ENCODE results near the gene DBF4. TPM values are rescaled to one million over a fixed set of nuclear protein-coding genes. Genes with fewer than 3 reads are reported as not detected.
"Not testable (repeated sequence)": the region's sequence is repeated elsewhere in the genome, so short reads cannot be mapped to it uniquely, and the experiment has no call there.

The DBF4 gene
- total RNA-seq, 3 donors from 2014 or later, result 41.4 to 43.9 (median 43.7) TPM

DNA sequence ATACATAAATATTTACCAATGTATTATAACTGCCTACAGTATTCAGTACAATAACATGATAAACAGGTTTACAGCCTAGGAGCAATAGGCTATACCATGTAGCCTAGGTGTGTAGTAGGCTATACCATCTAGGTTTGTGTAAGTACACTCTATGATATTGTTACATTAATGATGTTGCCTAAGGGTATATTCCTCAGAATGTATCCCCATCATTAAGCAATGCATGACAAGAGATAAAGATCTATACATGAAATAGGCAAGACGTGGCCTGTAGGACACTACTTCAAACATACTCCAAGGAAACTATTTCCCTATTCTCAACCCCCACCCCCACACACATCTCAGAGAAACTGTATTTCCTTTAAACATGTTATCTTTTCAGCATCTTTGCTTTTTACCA lies 42.4 kb downstream of the DBF4 start:
- DNase-seq (no peak), ATAC-seq (no peak)
- Mint-ChIP-seq H3K4me1 (ENCODE audit: low read depth) (no peaks in the 10 kb centered on the region), H3K36me3 (ENCODE audit: insufficient read depth) (no peaks in the 10 kb centered on the region), H3K9me3 (no peaks in the 10 kb centered on the region), H3K27me3 (ENCODE audit: low read depth) (peaks cover 19% of the 10 kb centered on the region), H3K4me3 (no peak overlapping the region)

GRCh38 chr7:87919875-87920274 lies 43.6 kb downstream of the DBF4 start:
- peaks cover 19% of the 10 kb centered on the region for H3K27me3 Mint-ChIP-seq (ENCODE audit: low read depth)
- H3K4me1 Mint-ChIP-seq (ENCODE audit: low read depth), result no peaks in the 10 kb centered on the region
- H3K36me3 Mint-ChIP-seq (ENCODE audit: insufficient read depth), result no peaks in the 10 kb centered on the region
- no peak for DNase-seq
- H3K9me3 Mint-ChIP-seq, result no peaks in the 10 kb centered on the region
- no peak for ATAC-seq
- H3K4me3 Mint-ChIP-seq, result no peak overlapping the region

- Mint-ChIP-seq H3K36me3 (ENCODE audit: insufficient read depth) (no peaks in the 10 kb centered on the region), H3K4me1 (ENCODE audit: low read depth) (no peaks in the 10 kb centered on the region), H3K4me3 (no peak overlapping the region), H3K27me3 (ENCODE audit: low read depth) (peaks cover 19% of the 10 kb centered on the region), H3K9me3 (no peaks in the 10 kb centered on the region)
- ATAC-seq (no peak), DNase-seq (no peak)
These were observed 44.3 kb downstream of the DBF4 start for GRCh38 chr7:87920578-87920977.

- H3K27me3 Mint-ChIP-seq (ENCODE audit: low read depth), result peaks cover 19% of the 10 kb centered on the region
- H3K36me3 Mint-ChIP-seq (ENCODE audit: insufficient read depth); ATAC-seq; H3K9me3 Mint-ChIP-seq; DNase-seq; H3K4me1 Mint-ChIP-seq (ENCODE audit: low read depth); H3K4me3 Mint-ChIP-seq: not testable (repeated sequence)
These were observed 46.6 kb downstream of the DBF4 start for GRCh38 chr7:87922759-87923395.

DNA sequence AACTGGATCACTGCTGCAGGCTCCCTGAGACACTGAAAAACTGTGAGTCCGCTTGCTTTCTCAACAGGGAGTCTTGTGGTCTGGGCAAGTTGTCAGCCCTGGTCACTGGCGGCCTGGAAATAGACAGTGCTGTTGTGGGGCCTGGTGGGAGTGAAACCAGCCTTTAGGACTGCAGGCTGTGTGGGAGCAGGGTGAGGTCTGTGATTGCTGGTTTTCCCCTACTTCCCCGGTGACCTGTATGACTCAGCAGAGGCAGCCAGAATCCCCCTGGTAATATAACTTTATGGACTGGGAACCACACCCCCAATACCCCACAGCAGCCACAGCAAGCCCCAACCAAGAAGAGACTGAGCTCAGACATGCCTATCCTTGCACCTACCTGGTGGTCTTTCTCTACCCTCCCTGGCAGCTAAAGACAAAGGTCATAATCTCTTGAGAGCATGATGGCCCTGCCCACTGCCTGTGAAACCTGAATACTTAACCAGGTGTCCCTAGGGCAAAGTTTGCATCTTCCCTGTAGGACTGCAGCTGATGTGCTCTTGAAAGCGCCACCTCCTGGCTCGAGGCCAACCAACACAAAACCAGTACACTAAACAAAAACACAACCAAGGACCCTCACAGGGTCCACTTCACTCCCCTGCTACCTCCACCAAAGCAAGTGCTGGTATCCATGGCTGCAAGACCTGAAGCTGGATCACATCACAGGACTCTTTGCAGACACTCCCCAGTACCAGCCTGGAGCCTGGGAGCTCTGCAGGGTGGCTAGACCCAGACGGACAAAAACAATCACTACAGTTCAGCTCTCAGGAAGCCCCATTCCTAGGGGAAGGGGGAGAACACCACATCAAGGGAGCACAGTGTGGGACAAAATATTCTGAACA lies 50.5 kb downstream of the DBF4 start:
- Mint-ChIP-seq H3K4me3 (no peak overlapping the region), H3K36me3 (ENCODE audit: insufficient read depth) (no peaks in the 10 kb centered on the region), H3K27me3 (ENCODE audit: low read depth) (peaks cover 5% of the 10 kb centered on the region), H3K4me1 (ENCODE audit: low read depth) (no peaks in the 10 kb centered on the region), H3K9me3 (no peaks in the 10 kb centered on the region)
- ATAC-seq (no peak), DNase-seq (no peak)

DNA sequence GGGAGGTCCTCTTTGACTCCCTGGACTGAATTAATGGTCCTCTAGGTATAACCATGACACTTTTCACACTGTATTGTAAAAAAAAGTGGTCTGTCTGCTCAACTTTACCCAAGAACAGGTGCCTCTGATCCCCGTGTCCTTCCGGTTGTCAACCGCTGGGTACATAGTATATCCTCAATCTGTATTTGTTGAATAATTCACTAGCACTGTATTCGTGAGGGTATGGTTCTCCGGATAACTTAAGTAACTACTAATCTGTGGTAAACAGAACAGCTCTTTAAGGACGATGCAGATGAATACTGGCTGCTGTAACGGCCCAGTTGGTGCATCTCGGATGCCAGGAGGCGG lies 57.3 kb downstream of the DBF4 start:
- Mint-ChIP-seq H3K4me3 (peak overlapping the region; percentile 90), H3K9me3 (no peaks in the 10 kb centered on the region), H3K4me1 (ENCODE audit: low read depth) (peaks cover 11% of the 10 kb centered on the region), H3K27me3 (ENCODE audit: low read depth) (peaks cover 9% of the 10 kb centered on the region), H3K36me3 (ENCODE audit: insufficient read depth) (no peaks in the 10 kb centered on the region)
- ATAC-seq (no peak), DNase-seq (no peak)

GRCh38 chr7:87933953-87934698 lies 57.8 kb downstream of the DBF4 start, which contains the start of gene ADAM22:
TSS of gene ADAM22 (plus strand) at chr7:87934251. CDS start at chr7:87934466, 215 bp downstream.
- peaks cover 11% of the 10 kb centered on the region for H3K4me1 Mint-ChIP-seq (ENCODE audit: low read depth)
- no peaks in the 10 kb centered on the region for H3K9me3 Mint-ChIP-seq
- H3K36me3 Mint-ChIP-seq (ENCODE audit: insufficient read depth), result peaks cover 1% of the 10 kb centered on the region
- H3K4me3 Mint-ChIP-seq, result peak within 1 kb of the TSS; percentile 90
- DNase-seq (peak; percentile 72), ATAC-seq (peak; percentile 97)
- H3K27me3 Mint-ChIP-seq (ENCODE audit: low read depth), result peaks cover 9% of the 10 kb centered on the region

DNA sequence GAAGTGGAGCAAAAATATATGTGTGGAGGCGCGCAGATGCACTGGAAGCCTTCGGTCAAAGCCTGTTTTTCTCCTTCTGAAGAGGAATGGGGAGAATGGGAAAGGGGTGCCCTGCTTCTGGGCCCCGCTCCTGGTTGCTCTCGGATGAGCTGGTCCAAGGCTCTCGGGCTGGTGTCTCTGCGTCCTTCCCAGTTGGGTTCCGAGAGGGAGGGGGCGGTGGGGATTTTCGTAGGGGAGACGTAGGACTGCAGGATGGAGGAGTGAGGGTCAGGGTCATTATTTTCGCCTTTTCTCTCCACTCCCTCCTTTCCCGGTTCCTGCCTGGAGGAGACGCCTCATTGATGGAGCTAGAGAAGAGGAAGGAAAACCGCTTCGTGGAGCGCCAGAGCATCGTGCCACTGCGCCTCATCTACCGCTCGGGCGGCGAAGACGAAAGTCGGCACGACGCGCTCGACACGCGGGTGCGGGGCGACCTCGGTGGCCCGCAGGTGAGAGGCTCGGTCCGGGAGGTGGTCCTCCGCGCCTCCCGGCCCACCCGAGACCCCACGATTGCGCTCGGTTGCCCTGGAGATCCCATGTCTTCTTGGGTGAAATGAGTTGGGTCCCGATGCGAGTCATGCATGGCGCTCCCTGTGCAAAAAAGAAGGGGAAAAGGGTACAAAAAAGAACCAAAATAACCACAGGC lies 58.5 kb downstream of the DBF4 start:
- Mint-ChIP-seq H3K27me3 (ENCODE audit: low read depth) (peaks cover 9% of the 10 kb centered on the region), H3K36me3 (ENCODE audit: insufficient read depth) (peaks cover 2% of the 10 kb centered on the region), H3K4me3 (peak overlapping the region; percentile 90), H3K9me3 (no peaks in the 10 kb centered on the region), H3K4me1 (ENCODE audit: low read depth) (peaks cover 11% of the 10 kb centered on the region)
- DNase-seq (no peak), ATAC-seq (peak in 1 of 2 donors; percentile 0)

DNA sequence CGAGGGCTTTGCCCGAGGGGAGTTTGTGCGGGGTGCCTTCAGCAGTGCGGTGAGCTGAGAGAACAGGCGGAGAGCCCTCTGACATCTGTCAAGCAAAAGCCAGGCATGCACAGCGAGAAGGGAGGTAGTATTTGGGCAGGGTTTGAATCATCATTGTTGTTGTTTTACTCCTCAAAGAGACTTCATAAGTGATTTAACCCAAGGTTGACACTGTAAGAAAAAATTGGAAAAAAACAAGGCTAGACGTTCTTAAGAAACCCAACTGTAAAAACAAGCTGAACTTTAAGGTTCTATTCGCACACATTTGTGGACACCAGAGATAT lies 59.1 kb downstream of the DBF4 start:
- DNase-seq, result no peak
- H3K27me3 Mint-ChIP-seq (ENCODE audit: low read depth), result peaks cover 9% of the 10 kb centered on the region

GRCh38 chr7:87941138-87941537 lies 64.8 kb downstream of the DBF4 start:
- DNase-seq, result no peak
- ATAC-seq, result no peak
- peaks cover 6% of the 10 kb centered on the region for H3K27me3 Mint-ChIP-seq (ENCODE audit: low read depth)

More for the DNA sequence above, 59.1 kb downstream of the DBF4 start:
- H3K4me3 Mint-ChIP-seq, result peak overlapping the region; percentile 50
- peaks cover 2% of the 10 kb centered on the region for H3K36me3 Mint-ChIP-seq (ENCODE audit: insufficient read depth)
- no peaks in the 10 kb centered on the region for H3K9me3 Mint-ChIP-seq
- ATAC-seq, result no peak
- H3K4me1 Mint-ChIP-seq (ENCODE audit: low read depth), result peaks cover 11% of the 10 kb centered on the region

GRCh38 chr7:87944547-87944946 lies 68.3 kb downstream of the DBF4 start:
- no peak for ATAC-seq
- Mint-ChIP-seq H3K27me3 (ENCODE audit: low read depth) (no peaks in the 10 kb centered on the region), H3K4me1 (ENCODE audit: low read depth) (no peaks in the 10 kb centered on the region)

More at GRCh38 chr7:87941138-87941537, 64.8 kb downstream of the DBF4 start:
- Mint-ChIP-seq H3K4me1 (ENCODE audit: low read depth) (no peaks in the 10 kb centered on the region), H3K9me3 (no peaks in the 10 kb centered on the region), H3K4me3 (no peak overlapping the region), H3K36me3 (ENCODE audit: insufficient read depth) (peaks cover 2% of the 10 kb centered on the region)

GRCh38 chr7:87945926-87946325 lies 69.6 kb downstream of the DBF4 start:
- H3K4me1 Mint-ChIP-seq (ENCODE audit: low read depth); ATAC-seq; H3K9me3 Mint-ChIP-seq; H3K4me3 Mint-ChIP-seq; H3K27me3 Mint-ChIP-seq (ENCODE audit: low read depth); DNase-seq; H3K36me3 Mint-ChIP-seq (ENCODE audit: insufficient read depth): not testable (repeated sequence)

More at GRCh38 chr7:87944547-87944946, 68.3 kb downstream of the DBF4 start:
- H3K4me3 Mint-ChIP-seq, result no peak overlapping the region
- DNase-seq, result no peak
- H3K9me3 Mint-ChIP-seq, result no peaks in the 10 kb centered on the region
- H3K36me3 Mint-ChIP-seq (ENCODE audit: insufficient read depth), result no peaks in the 10 kb centered on the region

DNA sequence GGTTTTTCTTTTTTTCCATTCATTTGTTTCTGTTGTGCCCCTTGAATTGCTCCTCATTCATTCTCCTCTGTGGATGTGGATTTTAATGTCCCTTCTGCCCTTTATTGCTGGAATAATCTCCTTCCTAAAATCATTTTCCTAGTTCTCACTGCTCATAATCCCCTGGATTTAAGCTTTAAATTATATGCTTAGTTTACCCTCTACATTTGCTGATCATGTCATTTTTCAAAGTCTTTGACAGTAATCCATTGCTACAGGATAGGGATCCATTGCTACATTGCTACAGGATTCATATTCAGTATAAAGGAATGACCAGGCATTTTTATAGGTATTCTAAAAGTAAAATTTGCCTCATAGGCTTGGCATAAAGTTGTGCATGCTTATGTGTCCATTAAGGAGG lies 72.1 kb downstream of the DBF4 start:
- Mint-ChIP-seq H3K36me3 (ENCODE audit: insufficient read depth) (no peaks in the 10 kb centered on the region), H3K4me1 (ENCODE audit: low read depth) (no peaks in the 10 kb centered on the region), H3K27me3 (ENCODE audit: low read depth) (no peaks in the 10 kb centered on the region), H3K4me3 (no peak overlapping the region), H3K9me3 (no peaks in the 10 kb centered on the region)
- no peak for ATAC-seq
- DNase-seq, result no peak
